ENCODE results near the gene DAB2. TPM values are rescaled to one million over a fixed set of nuclear protein-coding genes. Genes with fewer than 3 reads are reported as not detected.
"Not testable (repeated sequence)": the region's sequence is repeated elsewhere in the genome, so short reads cannot be mapped to it uniquely, and the experiment has no call there.

The DAB2 gene
- total RNA-seq, 1 donor from 2014 or later, result 14.6 TPM

- H3K36me3 ChIP-seq (ENCODE audit: control insufficient read depth, insufficient read depth, low read length), result no peaks in the 10 kb centered on the region
- H3K27me3 ChIP-seq (ENCODE audit: control insufficient read depth, insufficient read depth, low read length), result no peaks in the 10 kb centered on the region
- TF ChIP-seq CTCF (IDR thresholded peaks at IDR 0.05; ENCODE audit: insufficient read depth, low read length, poor library complexity, severe bottlenecking), result no peak
- no peak overlapping the region for H3K4me3 ChIP-seq (ENCODE audit: low read depth, low read length)
- DNase-seq (ENCODE audit: low read depth), result no peak
These were observed 12.8 kb downstream of the DAB2 start for GRCh38 chr5:39411985-39412384.

GRCh38 chr5:39411061-39411460 lies 13.7 kb downstream of the DAB2 start:
- Histone ChIP-seq H3K36me3 (ENCODE audit: control insufficient read depth, insufficient read depth, low read length) (no peaks in the 10 kb centered on the region), H3K27me3 (ENCODE audit: control insufficient read depth, insufficient read depth, low read length) (no peaks in the 10 kb centered on the region), H3K4me3 (ENCODE audit: low read depth, low read length) (no peak overlapping the region)
- no peak for DNase-seq (ENCODE audit: low read depth)
- TF ChIP-seq CTCF (IDR thresholded peaks at IDR 0.05; ENCODE audit: insufficient read depth, low read length, poor library complexity, severe bottlenecking), result no peak

GRCh38 chr5:39409033-39409432 lies 15.7 kb downstream of the DAB2 start:
- no peaks in the 10 kb centered on the region for H3K27me3 ChIP-seq (ENCODE audit: control insufficient read depth, insufficient read depth, low read length)
- no peak overlapping the region for H3K4me3 ChIP-seq (ENCODE audit: low read depth, low read length)
- TF ChIP-seq CTCF (IDR thresholded peaks at IDR 0.05; ENCODE audit: insufficient read depth, low read length, poor library complexity, severe bottlenecking), result no peak
- no peaks in the 10 kb centered on the region for H3K36me3 ChIP-seq (ENCODE audit: control insufficient read depth, insufficient read depth, low read length)
- no peak for DNase-seq (ENCODE audit: low read depth)

DNA sequence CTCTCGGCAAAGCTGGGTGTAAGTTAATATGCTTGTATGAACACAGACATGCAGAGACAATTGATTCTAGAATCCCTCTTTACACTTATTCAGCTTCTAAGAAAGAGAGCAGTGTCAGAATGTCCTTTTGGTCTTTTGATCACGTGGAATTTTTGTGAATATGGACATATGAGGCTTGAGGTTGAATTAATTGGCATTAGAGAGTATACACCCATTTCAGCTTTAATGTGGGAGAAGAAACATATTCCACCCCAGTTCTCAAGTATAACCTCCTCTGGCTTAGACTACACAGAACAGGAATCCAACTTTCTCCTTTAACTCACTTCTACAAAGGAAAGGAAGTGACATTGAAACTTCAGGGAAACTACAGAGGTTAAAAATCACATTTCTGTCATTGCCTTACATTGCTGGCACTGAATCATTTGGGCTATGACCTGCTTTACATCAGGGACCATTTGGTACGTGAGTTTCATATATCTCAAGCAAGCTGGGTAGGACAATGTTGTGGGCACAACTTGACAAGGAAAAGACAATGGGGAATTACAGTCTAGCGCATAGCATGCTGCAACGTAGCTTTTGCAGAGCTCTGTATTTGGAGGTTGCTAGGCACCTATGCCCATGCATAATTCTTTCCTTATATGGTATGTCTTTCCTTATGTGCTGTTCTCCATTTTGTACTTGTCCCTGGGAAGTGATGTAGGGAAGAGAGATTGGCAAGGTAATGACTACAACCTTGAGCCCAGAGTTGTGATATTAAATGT lies 19.5 kb downstream of the DAB2 start:
- H3K4me3 ChIP-seq (ENCODE audit: low read depth, low read length), result no peak overlapping the region
- H3K27me3 ChIP-seq (ENCODE audit: control insufficient read depth, insufficient read depth, low read length), result no peaks in the 10 kb centered on the region
- TF ChIP-seq CTCF (IDR thresholded peaks at IDR 0.05; ENCODE audit: insufficient read depth, low read length, poor library complexity, severe bottlenecking), result no peak
- DNase-seq (ENCODE audit: low read depth), result no peak
- no peaks in the 10 kb centered on the region for H3K36me3 ChIP-seq (ENCODE audit: control insufficient read depth, insufficient read depth, low read length)

GRCh38 chr5:39403761-39404160 lies 21.0 kb downstream of the DAB2 start:
- DNase-seq (ENCODE audit: low read depth); H3K36me3 ChIP-seq (ENCODE audit: control insufficient read depth, insufficient read depth, low read length); H3K27me3 ChIP-seq (ENCODE audit: control insufficient read depth, insufficient read depth, low read length); H3K4me3 ChIP-seq (ENCODE audit: low read depth, low read length): not testable (repeated sequence)

DNA sequence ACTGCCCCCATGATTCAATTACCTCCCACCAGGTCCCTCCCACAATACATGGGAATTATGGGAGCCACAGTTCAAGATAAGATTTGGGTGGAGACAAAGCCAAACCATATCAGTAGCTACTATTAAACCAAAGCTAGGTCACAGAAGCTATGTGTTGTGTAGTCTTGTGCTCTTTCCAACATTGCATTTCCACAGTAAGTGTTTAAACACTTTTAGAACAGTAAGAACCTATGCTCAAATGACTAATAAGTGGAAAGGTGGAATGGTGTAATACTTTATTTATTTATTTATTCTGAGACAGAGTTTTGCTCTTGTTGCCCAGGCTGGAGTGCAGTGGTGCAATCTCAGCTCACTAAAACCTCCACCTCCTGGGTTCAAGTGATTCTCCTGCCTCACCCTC lies 22.6 kb downstream of the DAB2 start:
- not testable (repeated sequence) for H3K27me3 ChIP-seq (ENCODE audit: control insufficient read depth, insufficient read depth, low read length); H3K4me3 ChIP-seq (ENCODE audit: low read depth, low read length); DNase-seq (ENCODE audit: low read depth); H3K36me3 ChIP-seq (ENCODE audit: control insufficient read depth, insufficient read depth, low read length)

All from kidney epithelial cell (primary cell).